Daoy (cell line): Measurements from ENCODE around the gene KLHL15. TPM values are rescaled to one million over a fixed set of nuclear protein-coding genes. Genes with fewer than 3 reads are reported as not detected.
"Not testable (repeated sequence)": the region's sequence is repeated elsewhere in the genome, so short reads cannot be mapped to it uniquely, and the experiment has no call there.

Experiments used
- DNase-seq: peaks from one replicate; pipeline ENCODE4 v3.0.0-alpha.2; 2015; ENCODE audit warnings: low read depth
- total RNA-seq: library from RNA; depleted of rRNA; stranded (reverse); fragments of >200 nt; shearing (Covaris generic); gene quantifications from 2 replicates; pipeline ENCODE4 v1.2.3, GENCODE V29; 2014

Gene KLHL15
- total RNA-seq, 1 experiment from 2014 or later: 9.4 TPM

- no peak for DNase-seq
These were observed 8.2 kb downstream of the KLHL15 start for GRCh38 chrX:24018809-24019208.

DNA sequence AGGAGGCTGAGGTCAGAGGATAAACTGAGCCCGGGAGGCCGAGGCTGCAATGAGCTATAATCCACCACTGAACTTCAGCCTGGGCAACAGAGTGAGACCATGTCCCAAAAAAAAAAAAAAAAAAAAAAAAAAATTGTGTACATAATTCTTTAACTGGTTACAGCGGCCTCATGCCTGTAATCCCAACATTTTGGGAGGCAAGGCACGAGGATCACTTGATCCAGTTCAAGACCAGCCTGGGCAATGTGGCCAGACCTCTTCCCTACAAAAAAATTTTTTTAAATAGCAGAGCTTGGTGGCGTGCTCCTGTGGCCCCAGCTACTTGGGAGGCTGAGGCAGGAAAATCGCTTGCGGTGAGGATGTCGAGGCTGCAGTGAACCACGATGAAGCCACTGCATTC, 9.3 kb downstream of the KLHL15 start:
- no peak for DNase-seq

- DNase-seq: no peak
These were observed 12.5 kb downstream of the KLHL15 start for GRCh38 chrX:24014388-24015018.

- DNase-seq: no peak
These were observed 14.7 kb downstream of the KLHL15 start for GRCh38 chrX:24012266-24012665.

DNA sequence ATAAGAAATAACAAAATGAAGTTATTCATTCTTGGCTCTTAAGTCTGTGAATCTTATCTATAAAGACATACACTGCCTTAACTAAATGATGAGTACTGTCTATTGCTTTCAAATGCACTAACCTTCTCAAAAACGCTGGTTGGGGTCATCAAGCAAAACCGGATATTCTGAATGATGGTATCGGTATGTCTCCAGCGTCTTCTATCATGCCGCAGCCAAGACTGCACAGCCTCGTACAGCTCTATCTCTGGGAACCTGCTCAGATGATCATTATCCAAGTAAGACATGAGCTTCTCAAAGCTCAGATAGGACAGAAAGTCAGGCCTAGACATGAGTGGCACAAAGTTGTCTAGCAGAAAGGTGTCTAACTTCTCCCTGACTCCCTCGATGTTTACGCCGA, 21.1 kb downstream of the KLHL15 start:
- no peak for DNase-seq

- DNase-seq: no peak
These were observed 22.0 kb downstream of the KLHL15 start for GRCh38 chrX:24005028-24005427.

GRCh38 chrX:24002792-24003191, 24.2 kb downstream of the KLHL15 start:
- DNase-seq: no peak

GRCh38 chrX:24002167-24002566, 24.8 kb downstream of the KLHL15 start:
- DNase-seq: no peak

DNA sequence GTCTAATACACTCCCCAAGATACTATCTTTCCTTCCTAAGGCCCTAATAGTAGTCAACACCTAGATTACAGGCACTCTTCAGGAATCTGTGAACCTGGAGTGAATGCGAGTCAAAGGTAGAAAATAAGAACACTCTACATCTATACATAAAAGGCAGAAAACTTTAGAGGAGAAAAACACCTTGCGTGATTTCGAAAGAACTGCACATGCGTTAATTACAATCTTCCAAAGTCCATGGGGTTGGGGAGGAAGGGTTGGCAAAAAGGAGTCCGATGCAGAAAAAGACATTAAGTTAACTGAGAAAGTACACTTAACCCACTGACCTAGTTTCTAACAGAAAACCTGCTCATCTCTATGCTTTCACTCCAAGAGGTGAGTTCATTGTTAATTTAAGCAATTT, 27.3 kb downstream of the KLHL15 start:
- DNase-seq: no peak

GRCh38 chrX:23993012-23993633, 33.9 kb downstream of the KLHL15 start:
- DNase-seq: peak; percentile 1

GRCh38 chrX:23992431-23992830, 34.6 kb downstream of the KLHL15 start:
- DNase-seq: no peak

DNA sequence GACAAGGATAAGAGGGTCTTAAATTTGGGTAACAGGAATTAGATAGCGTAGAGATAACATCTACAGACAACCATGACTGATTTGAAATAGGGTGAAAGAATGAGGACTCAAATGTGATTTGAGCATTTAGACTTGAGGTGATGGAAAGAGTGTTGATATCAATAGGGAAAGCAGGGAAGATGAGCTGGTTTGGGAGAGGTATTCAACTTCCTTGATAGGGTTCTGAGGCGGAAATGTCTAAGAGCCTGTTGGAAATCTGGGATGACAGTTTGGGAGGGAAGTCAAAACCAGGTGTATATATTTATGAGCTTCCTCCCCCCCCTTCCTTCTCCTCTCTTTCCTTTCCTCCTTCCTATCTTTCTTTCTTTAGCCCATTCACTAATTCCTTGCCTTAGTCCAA, 36.5 kb downstream of the KLHL15 start:
- DNase-seq: no peak

- no peak for DNase-seq
These were observed 37.3 kb downstream of the KLHL15 start for GRCh38 chrX:23989689-23990088.

GRCh38 chrX:23982891-23983290, 44.1 kb downstream of the KLHL15 start:
- DNase-seq: no peak

DNA sequence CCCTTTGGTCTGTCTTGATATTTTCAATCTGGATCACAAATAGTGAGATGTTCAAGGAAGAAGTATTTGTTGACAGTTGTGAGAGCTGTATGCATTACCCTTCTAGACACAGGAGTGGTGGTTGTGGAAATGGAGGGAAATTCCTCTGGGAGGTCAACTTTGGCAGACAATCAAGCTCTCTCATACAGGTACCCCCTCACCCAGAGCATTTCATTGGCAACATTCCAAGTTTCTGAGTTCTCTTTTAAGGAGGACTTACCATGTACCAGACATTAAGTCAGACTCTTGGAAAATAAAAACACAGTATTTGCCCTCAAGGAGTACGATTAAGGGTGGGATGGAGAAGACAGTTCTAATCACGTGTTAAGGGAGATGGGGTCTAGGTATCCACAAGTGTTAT, 45.3 kb downstream of the KLHL15 start:
- DNase-seq: no peak

- no peak for DNase-seq
These were observed 45.8 kb downstream of the KLHL15 start for GRCh38 chrX:23981222-23981621.

GRCh38 chrX:23980011-23980441, 47.0 kb downstream of the KLHL15 start:
- DNase-seq: no peak

- DNase-seq: no peak
These were observed 48.5 kb downstream of the KLHL15 start for GRCh38 chrX:23978491-23978890.

GRCh38 chrX:23965630-23966029, 61.4 kb downstream of the KLHL15 start:
- DNase-seq: not testable (repeated sequence)

- no peak for DNase-seq
These were observed 62.8 kb downstream of the KLHL15 start for GRCh38 chrX:23964191-23964590.

DNA sequence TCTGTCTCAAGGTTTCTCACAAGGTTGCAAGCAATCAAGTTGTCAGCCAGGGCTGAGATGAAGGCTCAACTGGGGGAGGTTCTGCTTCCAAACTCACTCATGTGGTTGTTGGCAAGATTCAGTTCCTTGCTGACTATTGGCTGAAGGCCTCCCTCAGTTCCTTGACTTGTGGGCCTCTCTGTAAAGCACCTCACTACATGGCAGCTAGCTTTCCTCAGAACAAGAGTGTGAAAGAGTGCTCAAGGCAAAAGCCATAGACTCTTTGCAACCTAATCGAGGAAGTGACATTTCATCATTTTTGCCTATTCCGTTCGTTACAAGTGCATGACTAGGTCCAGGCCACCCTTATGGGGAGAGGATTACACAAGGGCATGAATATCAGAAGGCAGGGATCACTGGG, 67.2 kb downstream of the KLHL15 start:
- DNase-seq: no peak

GRCh38 chrX:23954396-23954795, 72.6 kb downstream of the KLHL15 start:
- no peak for DNase-seq

DNA sequence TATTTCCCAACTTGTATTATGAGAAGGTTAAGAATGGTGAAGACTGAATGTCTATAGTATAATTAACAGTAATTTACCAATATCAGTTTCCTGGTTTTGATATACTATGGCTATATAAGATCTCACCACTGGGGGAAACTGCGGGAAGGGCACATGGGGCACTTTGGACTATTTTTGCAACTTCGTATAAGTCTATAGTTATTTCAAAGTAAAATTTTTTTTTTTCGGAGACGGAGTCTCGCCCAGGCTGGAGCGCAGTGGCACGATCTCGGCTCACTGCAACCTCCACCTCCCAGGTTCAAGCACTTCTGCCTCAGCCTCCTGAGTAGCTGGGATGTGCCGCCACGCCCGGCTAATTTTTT, 73.1 kb downstream of the KLHL15 start:
- no peak for DNase-seq
